ENCODE measurements around the gene MKX.

DNA sequence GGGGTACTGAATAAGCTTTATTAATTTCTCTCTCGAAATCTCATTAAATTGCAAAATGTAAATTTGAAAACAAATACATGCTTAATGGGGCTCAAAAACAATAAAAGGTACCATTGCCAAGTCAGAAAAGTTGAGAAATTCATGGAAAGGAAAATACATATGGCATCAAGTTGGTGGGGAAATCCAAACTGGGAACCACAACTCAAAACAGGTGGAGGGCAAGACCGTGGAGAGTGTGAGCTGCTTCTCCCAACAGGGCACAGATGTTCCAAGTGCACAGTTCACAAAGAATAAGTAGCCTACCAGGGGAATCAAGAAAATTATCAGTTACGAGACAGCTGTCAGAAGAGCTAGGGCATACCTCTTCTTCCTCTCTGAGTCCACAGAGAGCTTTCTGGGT is 26.6 kb downstream of the MKX start:
- TF ChIP-seq POLR2A (IDR thresholded peaks at IDR 0.05) (no peak), POLR2AphosphoS5 (IDR thresholded peaks at IDR 0.05) (no peak), EP300 (IDR thresholded peaks at IDR 0.05) (no peak)
- TF ChIP-seq, protein P1, sequence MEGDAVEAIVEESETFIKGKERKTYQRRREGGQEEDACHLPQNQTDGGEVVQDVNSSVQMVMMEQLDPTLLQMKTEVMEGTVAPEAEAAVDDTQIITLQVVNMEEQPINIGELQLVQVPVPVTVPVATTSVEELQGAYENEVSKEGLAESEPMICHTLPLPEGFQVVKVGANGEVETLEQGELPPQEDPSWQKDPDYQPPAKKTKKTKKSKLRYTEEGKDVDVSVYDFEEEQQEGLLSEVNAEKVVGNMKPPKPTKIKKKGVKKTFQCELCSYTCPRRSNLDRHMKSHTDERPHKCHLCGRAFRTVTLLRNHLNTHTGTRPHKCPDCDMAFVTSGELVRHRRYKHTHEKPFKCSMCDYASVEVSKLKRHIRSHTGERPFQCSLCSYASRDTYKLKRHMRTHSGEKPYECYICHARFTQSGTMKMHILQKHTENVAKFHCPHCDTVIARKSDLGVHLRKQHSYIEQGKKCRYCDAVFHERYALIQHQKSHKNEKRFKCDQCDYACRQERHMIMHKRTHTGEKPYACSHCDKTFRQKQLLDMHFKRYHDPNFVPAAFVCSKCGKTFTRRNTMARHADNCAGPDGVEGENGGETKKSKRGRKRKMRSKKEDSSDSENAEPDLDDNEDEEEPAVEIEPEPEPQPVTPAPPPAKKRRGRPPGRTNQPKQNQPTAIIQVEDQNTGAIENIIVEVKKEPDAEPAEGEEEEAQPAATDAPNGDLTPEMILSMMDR (IDR thresholded peaks at IDR 0.05): no peak
